WTC11 (cell line): ENCODE results near the gene RSPO1. TPM values are rescaled to one million over a fixed set of nuclear protein-coding genes. Genes with fewer than 3 reads are reported as not detected.

Experiments used
- ATAC-seq: fragments of 200-7000 bp; cut with Tn5 transposase; 2 replicates; pipeline ENCODE4 v1.10.0; 2021; ENCODE audit warnings: mild to moderate bottlenecking, moderate library complexity
- CTCF ChIA-PET: fragments of 300-600 bp; sonication (Branson Sonifier 250); formaldehyde crosslinking; loops from one replicate; lab custom pipeline; 2021; ENCODE audit warnings: antibody characterized with exemption; lab: Charles Lee
- POLR2A ChIA-PET: fragments of 350-600 bp; sonication (Branson Sonifier 250); formaldehyde crosslinking; loops from one replicate; lab custom pipeline; 2021; ENCODE audit warnings: antibody characterized with exemption; lab: Charles Lee
- DNase-seq: peaks from one replicate; pipeline ENCODE4 v3.0.0; 2021; ENCODE audit warnings: low spot score
- H3K27ac Mint-ChIP-seq: 2 replicates; pipeline ENCODE4 v1.8.0; 2021; ENCODE audit warnings: mixed read lengths
- H3K27me3 Mint-ChIP-seq: 2 replicates; pipeline ENCODE4 v1.8.0; 2021; ENCODE audit warnings: low read depth, mild to moderate bottlenecking, moderate library complexity, mixed read lengths
- H3K36me3 Mint-ChIP-seq: 2 replicates; pipeline ENCODE4 v1.8.0; 2021; ENCODE audit warnings: mixed read lengths
- H3K4me1 Mint-ChIP-seq: 2 replicates; pipeline ENCODE4 v1.8.0; 2022; ENCODE audit warnings: mixed read lengths
- H3K4me3 Mint-ChIP-seq: 2 replicates; pipeline ENCODE4 v1.8.0; 2021; ENCODE audit warnings: mild to moderate bottlenecking, moderate library complexity, mixed read lengths
- H3K9me3 Mint-ChIP-seq: 2 replicates; pipeline ENCODE4 v1.8.0; 2021; ENCODE audit warnings: mixed read lengths
- ATF1 ChIP-seq: sonication (generic); formaldehyde crosslinking; IDR thresholded peaks from 2 replicates; pipeline ENCODE4 v1.8.1; 2023; ENCODE audit warnings: mild to moderate bottlenecking, moderate library complexity, missing genetic modification reagents
- E2F1 ChIP-seq: sonication (generic); formaldehyde crosslinking; IDR thresholded peaks from 2 replicates; pipeline ENCODE4 v1.8.0; 2022; ENCODE audit warnings: mild to moderate bottlenecking, missing genetic modification reagents
- E2F4 ChIP-seq: sonication (generic); formaldehyde crosslinking; IDR thresholded peaks from 2 replicates; pipeline ENCODE4 v1.8.1; 2022; ENCODE audit warnings: low read depth, mild to moderate bottlenecking, moderate library complexity, missing genetic modification reagents, borderline replicate concordance
- E2F5 ChIP-seq: sonication (generic); formaldehyde crosslinking; IDR thresholded peaks from 2 replicates; pipeline ENCODE4 v1.8.1; 2022; ENCODE audit warnings: mild to moderate bottlenecking, moderate library complexity, missing genetic modification reagents
- ESRRA ChIP-seq: sonication (generic); formaldehyde crosslinking; IDR thresholded peaks from 2 replicates; pipeline ENCODE4 v1.8.1; 2022; ENCODE audit warnings: mild to moderate bottlenecking, missing genetic modification reagents, borderline replicate concordance
- FOXJ3 ChIP-seq: sonication (generic); formaldehyde crosslinking; IDR thresholded peaks from 2 replicates; pipeline ENCODE4 v1.9.0; 2021; ENCODE audit warnings: missing genetic modification reagents, mild to moderate bottlenecking, borderline replicate concordance
- IRF1 ChIP-seq: sonication (generic); formaldehyde crosslinking; IDR thresholded peaks from 2 replicates; pipeline ENCODE4 v1.8.0; 2023; ENCODE audit warnings: missing genetic modification reagents
- IRF2 ChIP-seq: sonication (generic); formaldehyde crosslinking; IDR thresholded peaks from 2 replicates; pipeline ENCODE4 v1.8.0; 2022; ENCODE audit warnings: low read depth, missing genetic modification reagents, borderline replicate concordance
- MLX ChIP-seq: sonication (generic); formaldehyde crosslinking; IDR thresholded peaks from 2 replicates; pipeline ENCODE4 v1.8.1; 2023; ENCODE audit warnings: mild to moderate bottlenecking, missing genetic modification reagents, moderate library complexity
- MXD4 ChIP-seq: fragments of 250-450 bp; sonication (Bioruptor Pico); IDR thresholded peaks from 2 replicates; pipeline ENCODE4 v1.8.0; 2021; ENCODE audit warnings: mild to moderate bottlenecking, moderate library complexity, borderline replicate concordance
- NFATC4 ChIP-seq: fragments of 250-450 bp; sonication (Bioruptor Pico); IDR thresholded peaks from 2 replicates; pipeline ENCODE4 v1.9.0; 2021; ENCODE audit warnings: mild to moderate bottlenecking
- PRDM15 ChIP-seq: sonication (generic); formaldehyde crosslinking; IDR thresholded peaks from 2 replicates; pipeline ENCODE4 v1.8.0; 2022; ENCODE audit warnings: missing genetic modification reagents
- RELA ChIP-seq: sonication (generic); formaldehyde crosslinking; IDR thresholded peaks from 2 replicates; pipeline ENCODE4 v1.8.1; 2022; ENCODE audit warnings: missing genetic modification reagents, mild to moderate bottlenecking, borderline replicate concordance
- USF2 ChIP-seq: sonication (generic); formaldehyde crosslinking; IDR thresholded peaks from 2 replicates; pipeline ENCODE4 v1.8.1; 2023; ENCODE audit warnings: mild to moderate bottlenecking, missing genetic modification reagents, moderate library complexity
- ZNF281 ChIP-seq: sonication (generic); formaldehyde crosslinking; IDR thresholded peaks from 2 replicates; pipeline ENCODE4 v1.8.0; 2023; ENCODE audit warnings: mild to moderate bottlenecking, missing genetic modification reagents
- ZNF396 ChIP-seq: fragments of 250-450 bp; sonication (Bioruptor Pico); IDR thresholded peaks from 2 replicates; pipeline ENCODE4 v1.8.0; 2021; ENCODE audit warnings: mild to moderate bottlenecking, moderate library complexity, borderline replicate concordance
- ZNF416 ChIP-seq: fragments of 250-450 bp; sonication (Bioruptor Pico); IDR thresholded peaks from 2 replicates; pipeline ENCODE4 v1.9.0; 2021; ENCODE audit warnings: mild to moderate bottlenecking, inconsistent platforms
- ZNF671 ChIP-seq: fragments of 250-450 bp; sonication (Bioruptor Pico); IDR thresholded peaks from 2 replicates; pipeline ENCODE4 v1.8.0; 2021; ENCODE audit warnings: mild to moderate bottlenecking
- total RNA-seq: library from RNA; stranded (reverse); gene quantifications from 3 replicates; pipeline ENCODE4 v1.2.3, GENCODE V29; 2021

RSPO1 gene
- total RNA-seq, 1 experiment from 2014 or later = 0.13 TPM

- TF ChIP-seq PRDM15 = no peak
- no peak for TF ChIP-seq IRF1 (CRISPR knock-in tag)
- no peak for TF ChIP-seq IRF2 (CRISPR knock-in tag)
Observed at GRCh38 chr1:37601441-37601840, 33.3 kb downstream of the RSPO1 start (continued).

- H3K36me3 Mint-ChIP-seq = no peaks in the 10 kb centered on the region
- ChIA-PET POLR2A (no interaction called here), CTCF (interaction anchor here (0.9 to 1.1 kb wide), 2 partner anchors 22 to 25 kb away, joined by 3 read pairs; no protein-coding TSS in a partner anchor)
- DNase-seq (no peak), ATAC-seq (no peak)
- no peak overlapping the region for H3K4me3 Mint-ChIP-seq
- H3K4me1 Mint-ChIP-seq = peaks cover 12% of the 10 kb centered on the region
- TF ChIP-seq E2F5 (CRISPR knock-in tag) (no peak), USF2 (CRISPR knock-in tag) (no peak), ESRRA (CRISPR knock-in tag) (no peak), ZNF416 (CRISPR knock-in tag) (no peak), ZNF671 (no peak), E2F4 (CRISPR knock-in tag) (no peak), E2F1 (CRISPR knock-in tag) (no peak)
- no peaks in the 10 kb centered on the region for H3K9me3 Mint-ChIP-seq
- H3K27ac Mint-ChIP-seq = no peak overlapping the region
- peaks cover 17% of the 10 kb centered on the region for H3K27me3 Mint-ChIP-seq
Observed at GRCh38 chr1:37599940-37600339, 34.8 kb downstream of the RSPO1 start.

GRCh38 chr1:37596182-37596667 is 38.5 kb downstream of the RSPO1 start:
- no peak; the same call in 1 of the 2 replicates for ATAC-seq
- DNase-seq = no peak
- Mint-ChIP-seq H3K4me1 (peaks cover 15% of the 10 kb centered on the region), H3K36me3 (peaks cover 25% of the 10 kb centered on the region), H3K4me3 (peak overlapping the region; percentile 99), H3K9me3 (no peaks in the 10 kb centered on the region), H3K27me3 (peaks cover 10% of the 10 kb centered on the region), H3K27ac (peak overlapping the region; percentile 37; the same call in 1 of the 2 replicates)
- CTCF ChIA-PET = interaction anchor here (0.9 to 2.2 kb wide), 9 partner anchors 9 to 264 kb away, joined by 3 to 18 read pairs (median 5); partner anchors contain the start of genes CDCA8 and MEAF6
- POLR2A ChIA-PET = interaction anchor here (1.4 kb wide), 1 partner anchor 94 kb away, joined by 3 read pairs; a partner anchor contains a TSS
- TF ChIP-seq ATF1 (CRISPR knock-in tag) (no peak), MXD4 (CRISPR knock-in tag) (no peak), RELA (CRISPR knock-in tag) (no peak), ZNF281 (CRISPR knock-in tag) (no peak), FOXJ3 (no peak), ZNF396 (no peak), NFATC4 (CRISPR knock-in tag) (no peak), IRF1 (CRISPR knock-in tag) (no peak), MLX (no peak)
